Activated naive CD4-positive, alpha-beta T cell treated with anti-CD3 and anti-CD28 coated beads, Interleukin-2, amount 10 ng/mL, durations not matched to agents 5 hours and 36 hours (primary cell): ENCODE data around the gene P3H2. TPM values are rescaled to one million over a fixed set of nuclear protein-coding genes. Genes with fewer than 3 reads are reported as not detected.

ENCODE experiments used
- total RNA-seq, 2 experiments: library from RNA; stranded (reverse); gene quantifications; one replicate each; pipeline ENCODE4 v1.2.3, GENCODE V29; 2021

Gene P3H2
- not detected for total RNA-seq

GRCh38 chr3:190120269-190121060 lies at the start of gene P3H2:
Gene P3H2 (minus strand): TSS chr3:190120897. CDS start chr3:190120731, 166 bp downstream.

Other genes with a start within 250 kb of the P3H2 start
- gene CLDN1, start 201.5 kb upstream of the P3H2 start, total RNA-seq, result under 1 TPM in 1 of 2 experiments, not detected in 1; 0.07 TPM